ENCODE results near the gene PSMD13.
"Not testable (repeated sequence)": the region's sequence is repeated elsewhere in the genome, so short reads cannot be mapped to it uniquely, and the experiment has no call there.

Gene PSMD13

GRCh38 chr11:218815-219593 lies 17.8 kb upstream of the PSMD13 start:
- no peak for DNase-seq

- DNase-seq: not testable (repeated sequence)
Measured at GRCh38 chr11:220641-221215, 16.0 kb upstream of the PSMD13 start.

- DNase-seq: no peak
Measured at GRCh38 chr11:221539-221938, 15.2 kb upstream of the PSMD13 start.

- no peak for DNase-seq
Measured at GRCh38 chr11:221998-222789, 14.6 kb upstream of the PSMD13 start.

DNA sequence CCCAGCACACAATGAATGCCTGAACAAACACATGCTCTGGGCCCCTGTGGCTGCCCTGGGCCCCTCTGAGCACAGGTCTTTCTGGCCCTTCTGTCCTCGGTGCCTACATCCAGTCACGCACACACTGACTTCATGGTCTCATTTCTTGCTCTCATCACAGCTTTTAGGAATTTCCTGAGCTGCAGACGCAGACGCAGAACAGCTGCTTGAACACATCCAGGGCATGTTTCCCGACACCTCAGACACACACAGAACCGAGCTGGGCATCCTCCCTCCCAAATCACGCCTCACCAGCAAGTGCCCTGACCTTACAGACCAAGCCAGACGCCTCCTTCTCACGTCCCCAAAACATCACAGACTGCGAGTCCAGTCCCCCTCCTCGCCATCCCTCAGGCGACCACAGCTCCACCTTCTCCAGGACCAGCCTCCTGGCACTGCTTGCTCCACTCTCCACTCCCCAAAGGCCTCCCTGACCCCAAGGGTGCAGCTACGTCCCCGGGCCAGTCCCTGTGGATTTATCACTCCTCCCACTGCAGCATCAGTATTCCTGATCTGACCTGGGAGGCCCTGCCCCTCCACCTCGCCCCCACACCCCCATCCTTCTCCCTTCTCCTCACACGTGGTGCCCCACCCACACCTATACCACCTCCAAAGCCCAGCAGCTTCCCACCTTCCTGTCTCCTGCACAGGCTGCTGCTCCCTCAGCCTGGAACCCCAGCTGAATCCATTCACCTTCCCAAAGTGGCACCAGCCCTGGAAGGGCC lies 13.6 kb upstream of the PSMD13 start:
- DNase-seq: no peak

DNA sequence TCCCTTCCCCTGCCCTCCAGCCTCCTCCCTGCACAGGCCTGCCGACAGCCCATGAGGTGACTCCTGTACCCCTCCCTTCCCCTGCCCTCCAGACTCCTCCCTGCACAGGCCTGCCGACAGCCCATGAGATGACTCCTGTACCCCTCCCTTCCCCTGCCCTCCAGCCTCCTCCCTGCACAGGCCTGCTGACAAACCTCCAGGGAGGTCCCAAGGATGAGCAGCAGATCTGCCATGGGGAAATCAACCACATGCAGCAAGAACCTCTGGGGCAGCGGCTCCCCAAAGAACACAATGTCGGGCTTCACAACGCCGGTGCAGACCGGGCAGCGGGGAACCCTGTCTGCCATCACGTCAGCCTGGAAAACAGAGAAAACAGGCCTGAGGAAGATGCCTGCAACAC lies 12.9 kb upstream of the PSMD13 start:
- DNase-seq: no peak

- no peak for DNase-seq
Measured at GRCh38 chr11:224424-224823, 12.4 kb upstream of the PSMD13 start.

GRCh38 chr11:225734-226453 lies 10.9 kb upstream of the PSMD13 start:
- DNase-seq: peak; percentile 32 to 38

- no peak for DNase-seq
Measured at GRCh38 chr11:227824-228379, 8.9 kb upstream of the PSMD13 start.

GRCh38 chr11:230431-230830 lies 6.3 kb upstream of the PSMD13 start:
- no peak for DNase-seq

DNA sequence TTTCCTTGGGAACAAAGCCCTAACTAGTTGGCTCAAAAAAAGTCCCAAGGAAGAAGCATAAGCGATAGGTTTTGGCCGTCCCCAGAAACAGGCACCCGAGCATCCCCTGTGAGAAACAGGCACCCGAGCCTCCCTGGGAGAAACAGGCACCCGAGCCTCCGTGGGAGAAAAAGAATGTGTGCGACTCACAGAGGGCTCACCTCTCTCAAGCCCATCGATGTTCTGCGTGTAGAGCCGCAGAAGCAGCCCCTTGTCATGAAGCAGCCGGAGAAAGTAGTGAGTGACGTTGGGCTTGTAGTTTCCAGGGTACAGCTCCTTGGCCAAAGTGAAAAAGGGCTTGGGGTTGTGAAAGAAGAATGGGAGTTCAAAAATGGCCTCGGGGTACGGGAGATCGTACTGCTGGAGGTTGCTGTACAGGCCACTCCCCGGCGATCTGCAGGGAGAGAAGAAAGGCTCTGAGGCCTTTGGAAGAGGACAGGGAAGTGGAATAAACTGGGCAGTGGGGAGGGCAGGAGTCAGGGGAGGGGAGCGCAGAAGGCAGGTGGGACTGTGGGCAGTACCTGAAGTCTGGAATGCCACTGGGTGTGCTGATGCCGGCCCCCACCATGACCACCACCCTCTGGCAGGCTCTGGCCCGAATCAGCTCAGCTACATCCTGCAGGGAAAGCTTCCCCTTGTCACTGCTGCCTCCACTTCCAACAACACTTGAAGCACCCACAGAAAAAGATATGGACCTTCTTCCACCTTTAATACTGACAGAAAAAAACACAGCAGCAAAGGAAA lies 3.8 kb upstream of the PSMD13 start:
- DNase-seq: no peak

DNA sequence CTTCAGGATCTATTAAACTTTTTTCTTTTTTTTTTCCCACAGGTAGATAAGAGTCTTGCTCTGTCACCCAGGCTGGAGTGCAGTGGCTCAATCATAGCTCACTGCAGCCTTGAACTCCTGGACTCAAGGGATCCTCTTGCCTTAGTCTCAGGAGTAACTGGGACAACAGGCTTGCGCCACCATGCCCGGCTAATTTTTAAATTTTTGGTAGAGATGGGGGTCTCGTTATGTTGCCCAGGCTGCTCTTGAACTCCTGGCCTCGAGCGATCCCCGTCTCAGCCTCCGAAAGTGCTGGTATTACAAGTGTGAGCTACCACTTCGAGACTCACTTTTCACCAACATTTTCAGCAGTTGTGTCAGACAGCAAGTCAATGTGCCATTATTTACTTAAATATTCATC lies 1.6 kb upstream of the PSMD13 start:
- DNase-seq: no peak

DNA sequence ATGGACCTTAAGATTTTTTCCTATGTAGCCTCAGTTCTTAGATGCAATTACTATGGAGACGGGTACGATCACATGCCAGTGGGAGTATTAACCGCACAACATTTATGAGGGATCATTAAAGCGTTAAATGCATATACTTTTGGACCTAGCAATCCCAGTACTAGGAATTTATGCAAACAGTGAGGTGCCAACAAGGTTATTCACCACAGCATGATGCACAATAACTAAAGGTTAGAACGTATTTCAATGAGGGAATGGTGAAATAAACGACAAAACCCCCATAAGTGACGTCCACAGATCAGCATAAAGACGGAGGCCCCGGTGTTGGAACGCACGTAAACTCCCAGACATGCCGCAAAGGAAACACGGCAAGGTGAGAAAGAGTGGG lies 1.2 kb upstream of the PSMD13 start:
- DNase-seq: no peak

DNA sequence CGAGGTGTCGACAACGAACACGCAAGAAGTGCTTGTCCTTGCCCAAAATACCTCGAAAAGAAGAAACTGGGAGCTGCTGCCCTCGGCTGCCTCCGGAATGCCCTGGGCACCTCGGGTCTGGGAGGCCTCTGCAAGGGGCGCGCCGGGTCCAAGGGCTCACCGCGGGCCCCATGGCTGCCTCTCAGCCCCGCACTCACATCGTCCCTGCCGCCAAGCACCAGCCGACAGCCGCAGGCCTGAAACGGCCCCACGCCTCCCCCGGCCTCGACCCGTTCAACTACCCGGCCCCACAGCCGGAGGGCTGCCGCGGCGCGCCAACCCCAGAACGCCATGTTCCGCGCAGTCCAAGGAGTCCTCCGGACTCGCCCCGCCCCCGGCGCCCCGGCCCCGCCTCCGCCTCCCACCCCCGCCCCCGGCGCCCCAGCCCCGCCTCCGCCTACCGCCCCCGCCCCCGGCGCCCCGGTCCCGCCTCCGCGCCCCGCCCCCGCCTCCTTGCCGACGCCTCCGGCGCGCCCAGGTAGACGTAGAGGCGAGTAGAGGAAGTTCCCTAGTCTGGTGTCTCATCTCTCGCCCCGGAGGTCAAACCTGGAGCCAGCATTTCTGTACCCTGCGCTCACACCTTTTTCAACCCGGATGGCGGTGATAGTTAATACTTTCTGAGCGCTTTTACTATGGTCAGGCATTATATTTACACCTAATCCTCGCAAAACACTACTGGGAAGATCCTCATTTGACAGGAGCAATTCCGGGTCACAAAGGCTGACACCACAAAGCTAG lies 591 bp upstream of the PSMD13 start, which contains the start of gene SIRT3:
TSS of gene SIRT3 (minus strand) at position 346 of the 777 bp plus-strand sequence. CDS start at position 332, 14 bp downstream.
- DNase-seq: peak; percentile 69 to 77

- not testable (repeated sequence) for DNase-seq
Measured at GRCh38 chr11:238346-238745, 1.6 kb downstream of the PSMD13 start.

DNA sequence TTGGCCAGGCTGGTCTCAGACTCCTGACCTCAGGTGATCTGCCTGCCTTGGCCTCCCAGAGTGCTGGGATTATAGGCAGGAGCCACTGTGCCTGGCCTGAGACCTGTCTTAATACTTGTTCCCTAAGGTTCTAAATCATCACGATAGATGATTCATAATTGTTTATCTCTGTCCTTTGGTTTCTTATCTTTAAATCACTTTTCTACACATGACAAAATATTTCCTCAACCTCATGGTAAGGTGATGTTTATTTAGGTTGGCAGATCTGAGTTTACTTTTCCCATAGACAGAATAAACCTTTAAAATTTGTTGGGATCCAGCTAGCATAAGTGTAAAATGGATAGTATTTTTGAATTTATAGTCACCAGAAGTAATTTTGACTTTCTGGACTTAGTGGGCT lies 3.5 kb downstream of the PSMD13 start:
- DNase-seq: no peak

DNA sequence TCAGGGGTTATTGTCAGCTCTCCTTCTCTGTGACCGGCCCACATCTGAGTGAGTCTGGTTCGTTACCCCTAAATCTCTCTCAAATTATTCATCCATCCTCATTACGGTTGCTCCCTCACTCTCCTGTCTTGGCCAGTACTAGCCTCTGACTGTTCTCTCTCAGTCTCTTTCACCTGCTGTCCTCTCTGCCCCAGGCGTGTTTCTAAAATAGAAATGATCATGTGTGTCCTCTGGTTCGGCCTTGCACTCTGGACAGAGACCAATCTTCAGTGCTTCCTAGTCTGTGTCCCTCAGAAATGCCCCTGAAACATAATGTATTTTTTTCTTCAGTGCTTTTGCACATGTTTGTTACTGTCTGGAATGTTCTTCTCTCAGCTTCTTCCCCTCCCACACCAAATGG lies 4.9 kb downstream of the PSMD13 start:
- DNase-seq: no peak

DNA sequence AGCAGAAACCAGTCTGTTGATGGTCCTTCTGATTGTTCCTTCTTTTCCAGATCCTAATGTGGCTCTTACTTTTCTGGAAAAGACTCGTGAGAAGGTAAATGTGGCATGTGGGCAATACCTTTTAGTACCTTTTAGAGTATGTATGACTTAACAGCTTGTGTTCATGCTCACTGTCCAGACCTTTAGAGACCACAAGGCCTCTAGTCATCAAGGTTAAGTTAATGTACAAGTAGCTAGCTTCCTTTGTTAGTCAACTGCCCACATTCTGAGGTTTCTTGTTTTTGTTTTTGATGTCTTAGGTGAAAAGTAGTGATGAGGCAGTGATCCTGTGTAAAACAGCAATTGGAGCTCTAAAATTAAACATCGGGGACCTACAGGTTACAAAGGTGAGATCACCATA lies 7.6 kb downstream of the PSMD13 start:
- DNase-seq: no peak

DNA sequence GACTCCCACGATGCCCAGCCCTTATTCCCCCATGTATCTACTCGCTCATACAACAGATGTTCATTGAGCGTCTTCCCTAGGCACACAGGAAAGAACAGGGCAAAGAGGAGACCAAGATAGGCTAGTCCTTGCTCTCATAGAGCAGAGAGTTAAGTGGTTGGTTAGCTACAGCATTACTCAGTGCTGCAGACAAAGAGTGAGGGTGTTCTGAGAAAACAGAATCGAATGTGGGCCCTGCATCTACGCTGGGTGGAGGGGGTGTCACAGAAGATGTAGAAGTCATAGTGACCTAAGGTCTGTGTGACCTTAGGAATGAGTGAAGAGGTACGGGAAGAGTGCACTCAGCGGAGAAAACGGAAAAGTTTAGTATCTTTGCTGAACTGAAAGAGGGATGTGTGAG lies 12.3 kb downstream of the PSMD13 start:
- no peak for DNase-seq

- DNase-seq: no peak
Measured at GRCh38 chr11:250274-250673, 13.5 kb downstream of the PSMD13 start.

All from AML-193 (cell line).